HepG2 (cell line): ENCODE results near the gene CAB39. TPM values are rescaled to one million over a fixed set of nuclear protein-coding genes. Genes with fewer than 3 reads are reported as not detected.

Source experiments
- ATF1 ChIP-seq: IDR thresholded peaks from 2 replicates; pipeline ENCODE4 v1.6.1; 2016; ENCODE audit warnings: mild to moderate bottlenecking, control low read depth
- CEBPG ChIP-seq: IDR thresholded peaks from 2 replicates; pipeline ENCODE4 v1.6.1; 2016
- GZF1 ChIP-seq: sonication (generic); formaldehyde crosslinking; IDR thresholded peaks from 2 replicates; pipeline ENCODE4 v1.5.1; 2020; ENCODE audit warnings: mild to moderate bottlenecking, missing genetic modification reagents
- HIVEP1 ChIP-seq: sonication (generic); formaldehyde crosslinking; IDR thresholded peaks from 2 replicates; pipeline ENCODE4 v1.4.0; 2020; ENCODE audit warnings: mild to moderate bottlenecking, missing genetic modification reagents
- JUND ChIP-seq: sonication (generic); formaldehyde crosslinking; IDR thresholded peaks from 2 replicates; pipeline ENCODE4 v1.8.0; 2022; ENCODE audit warnings: mild to moderate bottlenecking, missing genetic modification reagents
- MEF2D ChIP-seq: sonication (generic); formaldehyde crosslinking; IDR thresholded peaks from 2 replicates; pipeline ENCODE4 v1.5.1; 2020; ENCODE audit warnings: mild to moderate bottlenecking, missing genetic modification reagents
- MTA3 ChIP-seq: sonication (generic); formaldehyde crosslinking; IDR thresholded peaks from 2 replicates; pipeline ENCODE4 v1.4.0; 2020; ENCODE audit warnings: missing genetic modification reagents
- RARG ChIP-seq: sonication (generic); formaldehyde crosslinking; IDR thresholded peaks from 2 replicates; pipeline ENCODE4 v1.4.0; 2020; ENCODE audit warnings: low read depth, mild to moderate bottlenecking, missing genetic modification reagents
- RXRA ChIP-seq: sonication (generic); formaldehyde crosslinking; IDR thresholded peaks from 2 replicates; pipeline ENCODE4 v1.5.1; 2020; ENCODE audit warnings: missing genetic modification reagents
- SAP130 ChIP-seq: IDR thresholded peaks from 2 replicates; pipeline ENCODE4 v1.6.1; 2016; ENCODE audit warnings: low read depth
- SMARCC2 ChIP-seq: fragments of 450-650 bp; IDR thresholded peaks from 2 replicates; pipeline ENCODE4 v1.6.1; 2017; ENCODE audit warnings: antibody characterized with exemption, mild to moderate bottlenecking
- ZNF256 ChIP-seq: sonication (generic); formaldehyde crosslinking; conservative IDR thresholded peaks from 2 replicates; pipeline ENCODE4 v1.4.0; 2020; ENCODE audit warnings: missing genetic modification reagents
- ZNF282 ChIP-seq: fragments of 450-650 bp; IDR thresholded peaks from 2 replicates; pipeline ENCODE4 v1.6.1; 2018; ENCODE audit not compliant: partially characterized antibody
- ZNF343 ChIP-seq: sonication (generic); formaldehyde crosslinking; IDR thresholded peaks from 2 replicates; pipeline ENCODE4 v1.4.0; 2020; ENCODE audit warnings: mild to moderate bottlenecking, missing genetic modification reagents
- ZNF431 ChIP-seq: sonication (generic); formaldehyde crosslinking; IDR thresholded peaks from 2 replicates; pipeline ENCODE4 v1.9.0; 2022; ENCODE audit warnings: missing genetic modification reagents, low read depth, mild to moderate bottlenecking, borderline replicate concordance
- ZNF563 ChIP-seq: sonication (generic); formaldehyde crosslinking; IDR thresholded peaks from 2 replicates; pipeline ENCODE4 v1.8.0; 2022; ENCODE audit warnings: mild to moderate bottlenecking, moderate library complexity, missing genetic modification reagents
- ZNF567 ChIP-seq: sonication (generic); formaldehyde crosslinking; IDR thresholded peaks from 2 replicates; pipeline ENCODE4 v1.8.1; 2023; ENCODE audit warnings: mild to moderate bottlenecking, missing genetic modification reagents, borderline replicate concordance
- ZNF607 ChIP-seq: sonication (generic); formaldehyde crosslinking; IDR thresholded peaks from 2 replicates; pipeline ENCODE4 v1.5.1; 2020; ENCODE audit warnings: missing genetic modification reagents, mild to moderate bottlenecking, borderline replicate concordance
- ZNF614 ChIP-seq: IDR thresholded peaks from 2 replicates; pipeline ENCODE4 v1.6.1; 2018; ENCODE audit warnings: missing biosample characterization, missing genetic modification reagents, inconsistent platforms, borderline replicate concordance
- ZNF850 ChIP-seq: sonication (generic); formaldehyde crosslinking; conservative IDR thresholded peaks from 2 replicates; pipeline ENCODE4 v1.9.0; 2021; ENCODE audit warnings: mild to moderate bottlenecking, missing genetic modification reagents
- ZSCAN20 ChIP-seq: sonication (generic); formaldehyde crosslinking; IDR thresholded peaks from 2 replicates; pipeline ENCODE4 v1.4.0; 2020; ENCODE audit warnings: missing genetic modification reagents, mild to moderate bottlenecking, borderline replicate concordance
- polyA plus RNA-seq, 8 experiments: library from polyadenylated mRNA; depleted of rRNA in 3 of 8; stranded (reverse) in 7 of 8; unstranded in 1 of 8; fragments of >200 nt; fragmentation: Illumina TruSeq in 4 of 8; extraction: Trizol in 4 of 8; gene quantifications; 2 replicates each; pipeline versions ENCODE4 v1.2.1 to v1.2.3, GENCODE V29; 2011 to 2016; ENCODE audit warnings: low read depth in 4 of 8, missing spikeins in 1 of 8, mixed read lengths in 1 of 8; ENCODE audit not compliant: insufficient read depth in 1 of 8
- total RNA-seq, 5 experiments: library from RNA; depleted of rRNA; stranded (reverse); fragments of >200 nt; fragmentation: Illumina TruSeq; extraction: Trizol; gene quantifications; 2 replicates each; pipeline ENCODE4 v1.2.3, GENCODE V29; 2016; ENCODE audit warnings: low read depth in 1 of 5
- TF ChIP-seq, protein P1 (sequence below): sonication (generic); formaldehyde crosslinking; IDR thresholded peaks from 2 replicates; pipeline ENCODE4 v1.8.0; 2022; ENCODE audit warnings: mild to moderate bottlenecking, missing genetic modification reagents, moderate library complexity
- TF ChIP-seq, protein P2 (sequence below): sonication (generic); formaldehyde crosslinking; IDR thresholded peaks from 2 replicates; pipeline ENCODE4 v1.5.1; 2020; ENCODE audit warnings: mild to moderate bottlenecking, missing genetic modification reagents, borderline replicate concordance
- TF ChIP-seq, protein P3 (sequence below): sonication (generic); formaldehyde crosslinking; conservative IDR thresholded peaks from 2 replicates; pipeline ENCODE4 v1.8.1; 2023; ENCODE audit warnings: missing genetic modification reagents
- TF ChIP-seq, protein P4 (sequence below): sonication (generic); formaldehyde crosslinking; conservative IDR thresholded peaks from 2 replicates; pipeline ENCODE4 v1.4.0; 2020; ENCODE audit warnings: missing genetic modification reagents

The CAB39 gene
- total and polyA plus RNA-seq, 2 of the 13 experiments (the other 11 are each of a cell fraction or from before 2014, with no cell fraction given): 19.3 to 45.3 TPM

DNA sequence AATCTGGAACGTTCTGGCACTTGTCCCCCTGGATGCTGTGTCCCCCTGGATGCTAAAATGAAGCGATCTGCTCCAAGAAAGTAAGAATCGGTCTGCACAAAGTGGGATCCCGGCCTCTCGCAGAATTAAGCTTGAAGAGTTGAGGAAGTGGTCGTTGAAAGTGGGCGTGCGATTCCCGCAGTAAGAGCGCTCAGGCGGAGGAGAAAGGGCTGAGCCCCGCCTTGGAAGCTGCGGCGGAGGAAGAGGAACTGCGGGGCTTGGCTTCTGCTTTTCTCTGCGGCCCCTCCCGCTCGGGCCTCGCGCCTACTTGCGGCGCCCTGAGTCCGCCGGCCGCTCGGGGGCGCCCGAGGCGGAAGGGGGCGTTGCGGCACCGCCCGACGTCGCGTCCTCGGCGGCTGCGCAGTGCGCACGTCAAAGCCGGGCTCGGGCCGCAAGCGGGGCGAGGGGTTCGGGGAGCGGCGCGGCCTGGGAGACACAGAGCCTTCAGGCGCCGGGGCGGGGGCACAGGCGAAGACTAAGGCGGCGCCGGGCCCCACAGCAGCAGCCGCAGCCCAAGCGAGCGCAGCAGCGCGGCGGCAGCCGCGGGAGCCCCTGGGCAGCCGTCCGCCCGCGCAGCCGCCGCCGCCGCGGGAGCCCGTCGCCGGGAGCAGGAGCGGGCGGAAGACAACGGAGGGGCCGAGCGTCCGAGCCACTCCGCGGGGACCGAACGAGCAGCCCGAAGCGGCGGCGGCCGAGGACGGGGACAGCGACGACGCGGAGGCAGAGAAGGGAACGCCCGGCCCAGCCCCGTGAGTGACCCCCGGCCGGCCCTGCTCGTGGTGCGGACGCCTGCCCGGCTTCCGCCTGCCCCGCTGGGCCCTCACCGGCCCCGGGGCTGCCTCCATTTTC, at the start of gene CAB39 (continued):
- TF ChIP-seq SAP130 (CRISPR knock-in tag) (peak; percentile 92), RARG (CRISPR knock-in tag) (no peak), GZF1 (0 out of 2 replicates have a peak, but pooled peaks have one; percentile 44), ZNF282 (no peak), JUND (CRISPR knock-in tag) (no peak), ZNF431 (CRISPR knock-in tag) (peak; percentile 95), HIVEP1 (CRISPR knock-in tag) (no peak), ZNF256 (CRISPR knock-in tag) (no peak), MEF2D (CRISPR knock-in tag) (no peak; the same call in 1 of the 2 replicates), ZNF850 (CRISPR knock-in tag) (no peak), RXRA (CRISPR knock-in tag) (no peak), ZNF343 (no peak; the same call in 1 of the 2 replicates), MTA3 (CRISPR knock-in tag) (no peak), CEBPG (CRISPR knock-in tag) (no peak), ZNF567 (CRISPR knock-in tag) (peak; percentile 96; the same call in 1 of the 2 replicates), SMARCC2 (no peak), ZNF614 (CRISPR knock-in tag) (peak; percentile 61; the same call in 1 of the 2 replicates), ZNF607 (CRISPR knock-in tag) (0 out of 2 replicates have a peak, but pooled peaks have one; percentile 28), ZNF563 (CRISPR knock-in tag) (no peak; the same call in none of the 2 replicates), ATF1 (no peak), ZSCAN20 (CRISPR knock-in tag) (no peak; the same call in none of the 2 replicates)
- TF ChIP-seq, protein P1, sequence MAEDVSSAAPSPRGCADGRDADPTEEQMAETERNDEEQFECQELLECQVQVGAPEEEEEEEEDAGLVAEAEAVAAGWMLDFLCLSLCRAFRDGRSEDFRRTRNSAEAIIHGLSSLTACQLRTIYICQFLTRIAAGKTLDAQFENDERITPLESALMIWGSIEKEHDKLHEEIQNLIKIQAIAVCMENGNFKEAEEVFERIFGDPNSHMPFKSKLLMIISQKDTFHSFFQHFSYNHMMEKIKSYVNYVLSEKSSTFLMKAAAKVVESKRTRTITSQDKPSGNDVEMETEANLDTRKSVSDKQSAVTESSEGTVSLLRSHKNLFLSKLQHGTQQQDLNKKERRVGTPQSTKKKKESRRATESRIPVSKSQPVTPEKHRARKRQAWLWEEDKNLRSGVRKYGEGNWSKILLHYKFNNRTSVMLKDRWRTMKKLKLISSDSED (CRISPR knock-in tag): no peak
- TF ChIP-seq, protein P2, sequence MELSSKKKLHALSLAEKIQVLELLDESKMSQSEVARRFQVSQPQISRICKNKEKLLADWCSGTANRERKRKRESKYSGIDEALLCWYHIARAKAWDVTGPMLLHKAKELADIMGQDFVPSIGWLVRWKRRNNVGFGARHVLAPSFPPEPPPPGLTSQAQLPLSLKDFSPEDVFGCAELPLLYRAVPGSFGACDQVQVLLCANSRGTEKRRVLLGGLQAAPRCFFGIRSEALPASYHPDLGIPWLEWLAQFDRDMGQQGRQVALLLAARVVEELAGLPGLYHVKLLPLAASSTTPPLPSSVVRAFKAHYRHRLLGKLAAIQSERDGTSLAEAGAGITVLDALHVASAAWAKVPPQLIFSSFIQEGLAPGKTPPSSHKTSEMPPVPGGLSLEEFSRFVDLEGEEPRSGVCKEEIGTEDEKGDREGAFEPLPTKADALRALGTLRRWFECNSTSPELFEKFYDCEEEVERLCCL (CRISPR knock-in tag): no peak
- TF ChIP-seq, protein P3, sequence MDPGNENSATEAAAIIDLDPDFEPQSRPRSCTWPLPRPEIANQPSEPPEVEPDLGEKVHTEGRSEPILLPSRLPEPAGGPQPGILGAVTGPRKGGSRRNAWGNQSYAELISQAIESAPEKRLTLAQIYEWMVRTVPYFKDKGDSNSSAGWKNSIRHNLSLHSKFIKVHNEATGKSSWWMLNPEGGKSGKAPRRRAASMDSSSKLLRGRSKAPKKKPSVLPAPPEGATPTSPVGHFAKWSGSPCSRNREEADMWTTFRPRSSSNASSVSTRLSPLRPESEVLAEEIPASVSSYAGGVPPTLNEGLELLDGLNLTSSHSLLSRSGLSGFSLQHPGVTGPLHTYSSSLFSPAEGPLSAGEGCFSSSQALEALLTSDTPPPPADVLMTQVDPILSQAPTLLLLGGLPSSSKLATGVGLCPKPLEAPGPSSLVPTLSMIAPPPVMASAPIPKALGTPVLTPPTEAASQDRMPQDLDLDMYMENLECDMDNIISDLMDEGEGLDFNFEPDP: no peak
- TF ChIP-seq, protein P4, sequence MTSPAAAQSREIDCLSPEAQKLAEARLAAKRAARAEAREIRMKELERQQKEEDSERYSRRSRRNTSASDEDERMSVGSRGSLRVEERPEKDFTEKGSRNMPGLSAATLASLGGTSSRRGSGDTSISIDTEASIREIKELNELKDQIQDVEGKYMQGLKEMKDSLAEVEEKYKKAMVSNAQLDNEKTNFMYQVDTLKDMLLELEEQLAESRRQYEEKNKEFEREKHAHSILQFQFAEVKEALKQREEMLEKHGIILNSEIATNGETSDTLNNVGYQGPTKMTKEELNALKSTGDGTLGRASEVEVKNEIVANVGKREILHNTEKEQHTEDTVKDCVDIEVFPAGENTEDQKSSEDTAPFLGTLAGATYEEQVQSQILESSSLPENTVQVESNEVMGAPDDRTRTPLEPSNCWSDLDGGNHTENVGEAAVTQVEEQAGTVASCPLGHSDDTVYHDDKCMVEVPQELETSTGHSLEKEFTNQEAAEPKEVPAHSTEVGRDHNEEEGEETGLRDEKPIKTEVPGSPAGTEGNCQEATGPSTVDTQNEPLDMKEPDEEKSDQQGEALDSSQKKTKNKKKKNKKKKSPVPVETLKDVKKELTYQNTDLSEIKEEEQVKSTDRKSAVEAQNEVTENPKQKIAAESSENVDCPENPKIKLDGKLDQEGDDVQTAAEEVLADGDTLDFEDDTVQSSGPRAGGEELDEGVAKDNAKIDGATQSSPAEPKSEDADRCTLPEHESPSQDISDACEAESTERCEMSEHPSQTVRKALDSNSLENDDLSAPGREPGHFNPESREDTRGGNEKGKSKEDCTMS (CRISPR knock-in tag): no peak
